Body of pancreas (tissue), 4 donors: ENCODE results near the gene KLHL29.

Experiments
- CTCF ChIP-seq, 7 experiments: fragments of 450-650 bp in 4 of 7; fragments of 200-600 bp in 3 of 7; sonication (generic) in 3 of 7; IDR thresholded peaks; one replicate each; pipeline ENCODE4 v1.5.1; 2016 to 2019; ENCODE audit warnings: antibody characterized with exemption in 7 of 7
- POLR2A ChIP-seq, 3 donors: fragments of 450-650 bp; IDR thresholded peaks; one replicate each; pipeline ENCODE4 v1.6.1; 2016; ENCODE audit warnings: antibody characterized with exemption in 3 of 3, mild to moderate bottlenecking in 2 of 3

GRCh38 chr2:23469142-23469540, 84.2 kb downstream of the KLHL29 start:
- TF ChIP-seq CTCF (IDR thresholded peaks at IDR 0.05) (no peak), POLR2A (IDR thresholded peaks at IDR 0.05) (no peak)
